ENCODE measurements around the gene TOPORS.
"Not testable (repeated sequence)": the region's sequence is repeated elsewhere in the genome, so short reads cannot be mapped to it uniquely, and the experiment has no call there.

TOPORS gene

GRCh38 chr9:32525709-32526030 lies 26.7 kb downstream of the TOPORS start:
- Histone ChIP-seq H3K4me2 (ENCODE audit: low read depth, low read length, poor library complexity, severe bottlenecking) (peak overlapping the region; percentile 88), H3K9ac (ENCODE audit: low read length) (peak overlapping the region; percentile 43), H3K27ac (ENCODE audit: low read depth, low read length) (no peak overlapping the region), H3K27me3 (ENCODE audit: low read length) (no peaks in the 10 kb centered on the region), H4K20me1 (ENCODE audit: low read depth, low read length) (no peaks in the 10 kb centered on the region), H2AFZ (ENCODE audit: low read depth, low read length, severe bottlenecking) (peak overlapping the region; percentile 83), H3K9me3 (ENCODE audit: insufficient read depth, low read length) (0 out of 2 replicates have a peak, but pooled peaks cover 3% of the 10 kb centered on the region), H3F3A (ENCODE audit: insufficient read depth) (no peaks in the 10 kb centered on the region), H3K9me2 (replicated peaks; ENCODE audit: insufficient read depth, low read length) (no peaks in the 10 kb centered on the region), H3K79me2 (ENCODE audit: insufficient read depth, low read length) (no peaks in the 10 kb centered on the region), H3K36me3 (ENCODE audit: low read length) (0 out of 2 replicates have a peak, but pooled peaks cover 7% of the 10 kb centered on the region), H3K4me3 (ENCODE audit: insufficient read depth, low read length, poor library complexity, severe bottlenecking) (peak overlapping the region; percentile 66)
- TF ChIP-seq CTCF (IDR thresholded peaks at IDR 0.05; ENCODE audit: insufficient read depth, low read length, poor library complexity, severe bottlenecking) (no peak), EZH2phosphoT487 (conservative IDR thresholded peaks at IDR 0.05; ENCODE audit: low read length) (no peak)

- H3K4me2 ChIP-seq (ENCODE audit: low read depth, low read length, poor library complexity, severe bottlenecking): no peak overlapping the region
- no peak overlapping the region for H3K4me3 ChIP-seq (ENCODE audit: insufficient read depth, low read length, poor library complexity, severe bottlenecking)
- no peaks in the 10 kb centered on the region for H3K27me3 ChIP-seq (ENCODE audit: low read length)
- no peak for TF ChIP-seq CTCF (IDR thresholded peaks at IDR 0.05; ENCODE audit: insufficient read depth, low read length, poor library complexity, severe bottlenecking)
- no peak for TF ChIP-seq EZH2phosphoT487 (conservative IDR thresholded peaks at IDR 0.05; ENCODE audit: low read length)
- no peaks in the 10 kb centered on the region for H3K79me2 ChIP-seq (ENCODE audit: insufficient read depth, low read length)
- H3F3A ChIP-seq (ENCODE audit: insufficient read depth): no peaks in the 10 kb centered on the region
- H4K20me1 ChIP-seq (ENCODE audit: low read depth, low read length): no peaks in the 10 kb centered on the region
- peak overlapping the region; percentile 83 for H2AFZ ChIP-seq (ENCODE audit: low read depth, low read length, severe bottlenecking)
- peaks cover 3% of the 10 kb centered on the region; the same call in 1 of the 2 replicates for H3K9me3 ChIP-seq (ENCODE audit: insufficient read depth, low read length)
- H3K9ac ChIP-seq (ENCODE audit: low read length): no peak overlapping the region
- no peak overlapping the region for H3K27ac ChIP-seq (ENCODE audit: low read depth, low read length)
- no peaks in the 10 kb centered on the region for H3K9me2 ChIP-seq (replicated peaks; ENCODE audit: insufficient read depth, low read length)
- 0 out of 2 replicates have a peak, but pooled peaks cover 7% of the 10 kb centered on the region for H3K36me3 ChIP-seq (ENCODE audit: low read length)
Measured at GRCh38 chr9:32524892-32525708, 27.3 kb downstream of the TOPORS start.

GRCh38 chr9:32524558-32524891 lies 27.9 kb downstream of the TOPORS start:
- not testable (repeated sequence) for H3K79me2 ChIP-seq (ENCODE audit: insufficient read depth, low read length); H3K27me3 ChIP-seq (ENCODE audit: low read length); H2AFZ ChIP-seq (ENCODE audit: low read depth, low read length, severe bottlenecking); H4K20me1 ChIP-seq (ENCODE audit: low read depth, low read length); H3K9me2 ChIP-seq (replicated peaks; ENCODE audit: insufficient read depth, low read length); H3K9me3 ChIP-seq (ENCODE audit: insufficient read depth, low read length); H3K9ac ChIP-seq (ENCODE audit: low read length); H3K4me3 ChIP-seq (ENCODE audit: insufficient read depth, low read length, poor library complexity, severe bottlenecking); H3K4me2 ChIP-seq (ENCODE audit: low read depth, low read length, poor library complexity, severe bottlenecking); H3K27ac ChIP-seq (ENCODE audit: low read depth, low read length); H3K36me3 ChIP-seq (ENCODE audit: low read length); H3F3A ChIP-seq (ENCODE audit: insufficient read depth)

GRCh38 chr9:32523910-32524309 lies 28.5 kb downstream of the TOPORS start:
- no peaks in the 10 kb centered on the region for H4K20me1 ChIP-seq (ENCODE audit: low read depth, low read length)
- H3K9me2 ChIP-seq (replicated peaks; ENCODE audit: insufficient read depth, low read length): no peaks in the 10 kb centered on the region
- no peak for TF ChIP-seq EZH2phosphoT487 (conservative IDR thresholded peaks at IDR 0.05; ENCODE audit: low read length)
- no peak for TF ChIP-seq CTCF (IDR thresholded peaks at IDR 0.05; ENCODE audit: insufficient read depth, low read length, poor library complexity, severe bottlenecking)
- H3K79me2 ChIP-seq (ENCODE audit: insufficient read depth, low read length): no peaks in the 10 kb centered on the region
- H3K27me3 ChIP-seq (ENCODE audit: low read length): no peaks in the 10 kb centered on the region
- no peak overlapping the region for H3K4me3 ChIP-seq (ENCODE audit: insufficient read depth, low read length, poor library complexity, severe bottlenecking)
- no peak overlapping the region for H3K27ac ChIP-seq (ENCODE audit: low read depth, low read length)
- no peak overlapping the region for H3K9ac ChIP-seq (ENCODE audit: low read length)
- H3K9me3 ChIP-seq (ENCODE audit: insufficient read depth, low read length): peaks cover 8% of the 10 kb centered on the region; the same call in 1 of the 2 replicates
- no peak overlapping the region for H2AFZ ChIP-seq (ENCODE audit: low read depth, low read length, severe bottlenecking)
- no peak overlapping the region for H3K4me2 ChIP-seq (ENCODE audit: low read depth, low read length, poor library complexity, severe bottlenecking)
- H3F3A ChIP-seq (ENCODE audit: insufficient read depth): no peaks in the 10 kb centered on the region
- 0 out of 2 replicates have a peak, but pooled peaks cover 7% of the 10 kb centered on the region for H3K36me3 ChIP-seq (ENCODE audit: low read length)
